ENCODE data around the gene PCDHGB6.
"Not testable (repeated sequence)": the region's sequence is repeated elsewhere in the genome, so short reads cannot be mapped to it uniquely, and the experiment has no call there.

Gene PCDHGB6

GRCh38 chr5:141419074-141419880 lies 11.5 kb downstream of the PCDHGB6 start:
- DNase-seq: no peak

- no peak for DNase-seq
Observed at GRCh38 chr5:141420855-141421488, 13.2 kb downstream of the PCDHGB6 start, which contains the start of gene PCDHGA11. TSS of gene PCDHGA11 (plus strand) at chr5:141421051. CDS start at chr5:141421228, 177 bp downstream.

GRCh38 chr5:141421489-141421855 lies 13.7 kb downstream of the PCDHGB6 start:
- no peak for DNase-seq

DNA sequence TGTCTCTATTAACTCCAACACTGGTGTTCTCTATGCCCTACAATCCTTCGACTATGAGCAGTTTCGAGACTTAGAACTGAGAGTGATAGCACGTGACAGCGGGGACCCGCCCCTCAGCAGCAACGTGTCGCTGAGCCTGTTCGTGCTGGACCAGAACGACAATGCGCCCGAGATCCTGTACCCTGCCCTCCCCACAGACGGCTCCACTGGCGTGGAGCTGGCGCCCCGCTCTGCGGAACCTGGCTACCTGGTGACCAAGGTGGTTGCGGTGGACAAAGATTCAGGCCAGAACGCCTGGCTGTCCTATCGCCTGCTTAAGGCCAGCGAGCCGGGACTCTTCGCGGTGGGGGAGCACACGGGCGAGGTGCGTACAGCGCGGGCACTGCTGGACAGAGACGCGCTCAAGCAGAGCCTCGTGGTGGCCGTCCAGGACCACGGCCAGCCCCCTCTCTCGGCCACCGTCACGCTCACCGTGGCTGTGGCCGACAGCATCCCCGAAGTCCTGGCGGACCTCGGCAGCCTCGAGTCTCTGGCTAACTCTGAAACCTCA lies 15.0 kb downstream of the PCDHGB6 start:
- DNase-seq: no peak

GRCh38 chr5:141427783-141428426 lies 20.1 kb downstream of the PCDHGB6 start:
- no peak for DNase-seq

DNA sequence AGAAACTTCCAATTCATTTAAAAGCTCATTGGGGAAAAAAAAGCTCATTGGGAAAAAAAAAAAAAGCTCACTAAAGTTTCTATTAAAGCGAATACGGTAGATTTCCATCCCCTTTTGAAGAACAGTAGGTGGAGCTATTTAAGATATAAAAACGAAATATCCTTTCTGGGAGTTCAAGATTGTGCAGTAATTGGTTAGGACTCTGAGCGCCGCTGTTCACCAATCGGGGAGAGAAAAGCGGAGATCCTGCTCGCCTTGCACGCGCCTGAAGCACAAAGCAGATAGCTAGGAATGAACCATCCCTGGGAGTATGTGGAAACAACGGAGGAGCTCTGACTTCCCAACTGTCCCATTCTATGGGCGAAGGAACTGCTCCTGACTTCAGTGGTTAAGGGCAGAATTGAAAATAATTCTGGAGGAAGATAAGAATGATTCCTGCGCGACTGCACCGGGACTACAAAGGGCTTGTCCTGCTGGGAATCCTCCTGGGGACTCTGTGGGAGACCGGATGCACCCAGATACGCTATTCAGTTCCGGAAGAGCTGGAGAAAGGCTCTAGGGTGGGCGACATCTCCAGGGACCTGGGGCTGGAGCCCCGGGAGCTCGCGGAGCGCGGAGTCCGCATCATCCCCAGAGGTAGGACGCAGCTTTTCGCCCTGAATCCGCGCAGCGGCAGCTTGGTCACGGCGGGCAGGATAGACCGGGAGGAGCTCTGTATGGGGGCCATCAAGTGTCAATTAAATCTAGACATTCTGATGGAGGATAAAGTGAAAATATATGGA lies 22.7 kb downstream of the PCDHGB6 start, which contains the start of gene PCDHGA12:
Gene PCDHGA12 (plus strand): TSS at position 176 of the 782 bp plus-strand sequence. CDS start 253 bp downstream, at position 429.
- DNase-seq: no peak

DNA sequence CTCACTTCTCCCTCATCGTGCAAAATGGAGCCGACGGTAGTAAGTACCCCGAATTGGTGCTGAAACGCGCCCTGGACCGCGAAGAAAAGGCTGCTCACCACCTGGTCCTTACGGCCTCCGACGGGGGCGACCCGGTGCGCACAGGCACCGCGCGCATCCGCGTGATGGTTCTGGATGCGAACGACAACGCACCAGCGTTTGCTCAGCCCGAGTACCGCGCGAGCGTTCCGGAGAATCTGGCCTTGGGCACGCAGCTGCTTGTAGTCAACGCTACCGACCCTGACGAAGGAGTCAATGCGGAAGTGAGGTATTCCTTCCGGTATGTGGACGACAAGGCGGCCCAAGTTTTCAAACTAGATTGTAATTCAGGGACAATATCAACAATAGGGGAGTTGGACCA lies 23.5 kb downstream of the PCDHGB6 start:
- no peak for DNase-seq

- not testable (repeated sequence) for DNase-seq
Observed at GRCh38 chr5:141432308-141432707, 24.5 kb downstream of the PCDHGB6 start.

DNA sequence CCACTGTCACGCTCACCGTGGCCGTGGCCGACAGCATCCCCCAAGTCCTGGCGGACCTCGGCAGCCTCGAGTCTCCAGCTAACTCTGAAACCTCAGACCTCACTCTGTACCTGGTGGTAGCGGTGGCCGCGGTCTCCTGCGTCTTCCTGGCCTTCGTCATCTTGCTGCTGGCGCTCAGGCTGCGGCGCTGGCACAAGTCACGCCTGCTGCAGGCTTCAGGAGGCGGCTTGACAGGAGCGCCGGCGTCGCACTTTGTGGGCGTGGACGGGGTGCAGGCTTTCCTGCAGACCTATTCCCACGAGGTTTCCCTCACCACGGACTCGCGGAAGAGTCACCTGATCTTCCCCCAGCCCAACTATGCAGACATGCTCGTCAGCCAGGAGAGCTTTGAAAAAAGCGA lies 24.9 kb downstream of the PCDHGB6 start:
- not testable (repeated sequence) for DNase-seq

DNA sequence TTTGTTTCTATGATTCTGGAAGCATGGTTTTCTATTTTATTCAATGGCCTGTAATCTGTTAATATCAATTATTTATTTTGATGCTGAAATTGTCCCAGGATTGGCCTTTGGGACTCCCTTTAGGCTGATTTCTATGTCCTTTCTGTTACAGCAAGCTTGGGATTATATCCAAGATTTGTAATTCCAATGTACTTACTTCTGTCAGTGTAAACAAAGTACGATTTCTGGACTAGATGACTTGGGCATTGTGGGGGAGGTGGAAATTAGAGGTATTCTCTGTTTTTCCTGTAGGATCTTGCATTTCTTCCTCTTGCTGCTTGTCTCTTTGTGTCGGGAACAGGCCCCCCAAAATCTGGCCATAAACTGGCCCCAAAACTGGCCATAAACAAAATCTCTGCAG lies 26.2 kb downstream of the PCDHGB6 start:
- DNase-seq: no peak

GRCh38 chr5:141437221-141437620 lies 29.4 kb downstream of the PCDHGB6 start:
- no peak for DNase-seq

DNA sequence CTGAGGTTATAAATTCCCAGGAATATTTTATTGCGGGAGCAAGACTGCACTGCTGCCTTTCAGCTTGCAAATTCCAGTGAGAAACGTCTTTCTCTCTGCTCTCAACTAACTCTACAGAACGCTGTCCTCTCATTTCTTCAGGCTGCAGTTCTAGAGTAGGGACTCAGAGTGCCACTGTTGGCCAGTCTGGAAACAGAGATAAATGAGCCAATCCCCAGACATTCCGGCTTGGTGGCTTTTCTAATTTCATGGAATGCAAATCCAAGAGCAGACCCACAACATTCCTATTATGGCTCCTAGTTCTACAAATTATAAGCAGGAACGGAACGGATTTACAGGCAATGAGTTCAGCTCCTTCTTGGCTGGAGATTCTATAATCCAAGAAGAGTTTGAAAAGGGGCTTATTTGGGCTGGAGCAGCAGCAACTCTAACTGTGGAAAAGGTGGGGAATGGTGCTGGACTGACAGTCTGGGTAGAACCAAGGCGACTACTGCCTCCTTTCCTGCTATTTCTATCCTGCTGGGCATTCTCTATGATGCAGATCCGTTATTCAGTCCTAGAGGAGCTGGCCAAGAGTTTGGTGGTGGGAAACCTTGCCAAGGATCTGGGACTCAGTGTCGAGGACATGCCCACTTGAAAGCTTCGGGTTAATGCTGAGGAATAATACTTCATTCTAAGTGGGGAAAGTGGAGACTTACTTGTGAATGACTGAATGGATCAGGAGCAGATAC lies 31.8 kb downstream of the PCDHGB6 start:
- DNase-seq: no peak

GRCh38 chr5:141440341-141440740 lies 32.5 kb downstream of the PCDHGB6 start:
- no peak for DNase-seq

DNA sequence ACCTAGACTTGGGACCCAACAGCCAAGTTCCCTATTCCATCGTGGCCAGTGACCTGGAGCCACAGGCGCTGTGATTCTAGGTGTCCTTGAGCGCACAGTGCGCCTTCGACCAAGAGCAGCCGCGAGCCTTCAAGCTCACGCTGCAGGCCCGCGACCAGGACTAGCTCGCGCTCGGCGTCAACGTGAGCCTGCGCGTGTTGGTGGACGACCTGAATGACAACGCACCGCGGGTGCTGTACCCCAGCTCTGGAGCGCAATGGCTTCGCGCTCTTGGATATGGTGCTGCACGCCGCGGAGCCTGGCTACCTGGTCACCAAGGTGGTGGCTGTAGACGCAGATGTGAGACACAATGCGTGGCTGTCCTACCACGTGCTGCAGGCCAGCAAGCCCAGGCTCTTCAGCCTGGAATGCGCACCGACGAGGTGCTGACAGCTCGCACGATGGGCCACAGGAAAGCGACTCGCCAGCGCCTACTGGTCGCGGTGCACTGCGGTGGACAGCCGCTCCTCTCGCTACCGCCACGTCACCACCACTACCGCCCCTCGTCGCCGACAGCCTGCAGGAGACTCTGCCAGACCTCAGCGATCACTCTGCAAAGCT lies 33.9 kb downstream of the PCDHGB6 start:
- DNase-seq: no peak
